Raji (cell line): ENCODE measurements around the gene CCDC154.

ENCODE experiments used
- POLR2A ChIP-seq: IDR thresholded peaks from 2 replicates; pipeline ENCODE4 v1.6.1; 2011; ENCODE audit warnings: low read depth, low read length, control low read depth; ENCODE audit not compliant: insufficient read depth

Gene CCDC154, protein sequence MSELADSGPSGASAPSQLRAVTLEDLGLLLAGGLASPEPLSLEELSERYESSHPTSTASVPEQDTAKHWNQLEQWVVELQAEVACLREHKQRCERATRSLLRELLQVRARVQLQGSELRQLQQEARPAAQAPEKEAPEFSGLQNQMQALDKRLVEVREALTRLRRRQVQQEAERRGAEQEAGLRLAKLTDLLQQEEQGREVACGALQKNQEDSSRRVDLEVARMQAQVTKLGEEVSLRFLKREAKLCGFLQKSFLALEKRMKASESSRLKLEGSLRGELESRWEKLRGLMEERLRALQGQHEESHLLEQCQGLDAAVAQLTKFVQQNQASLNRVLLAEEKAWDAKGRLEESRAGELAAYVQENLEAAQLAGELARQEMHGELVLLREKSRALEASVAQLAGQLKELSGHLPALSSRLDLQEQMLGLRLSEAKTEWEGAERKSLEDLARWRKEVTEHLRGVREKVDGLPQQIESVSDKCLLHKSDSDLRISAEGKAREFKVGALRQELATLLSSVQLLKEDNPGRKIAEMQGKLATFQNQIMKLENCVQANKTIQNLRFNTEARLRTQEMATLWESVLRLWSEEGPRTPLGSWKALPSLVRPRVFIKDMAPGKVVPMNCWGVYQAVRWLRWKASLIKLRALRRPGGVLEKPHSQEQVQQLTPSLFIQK

DNA sequence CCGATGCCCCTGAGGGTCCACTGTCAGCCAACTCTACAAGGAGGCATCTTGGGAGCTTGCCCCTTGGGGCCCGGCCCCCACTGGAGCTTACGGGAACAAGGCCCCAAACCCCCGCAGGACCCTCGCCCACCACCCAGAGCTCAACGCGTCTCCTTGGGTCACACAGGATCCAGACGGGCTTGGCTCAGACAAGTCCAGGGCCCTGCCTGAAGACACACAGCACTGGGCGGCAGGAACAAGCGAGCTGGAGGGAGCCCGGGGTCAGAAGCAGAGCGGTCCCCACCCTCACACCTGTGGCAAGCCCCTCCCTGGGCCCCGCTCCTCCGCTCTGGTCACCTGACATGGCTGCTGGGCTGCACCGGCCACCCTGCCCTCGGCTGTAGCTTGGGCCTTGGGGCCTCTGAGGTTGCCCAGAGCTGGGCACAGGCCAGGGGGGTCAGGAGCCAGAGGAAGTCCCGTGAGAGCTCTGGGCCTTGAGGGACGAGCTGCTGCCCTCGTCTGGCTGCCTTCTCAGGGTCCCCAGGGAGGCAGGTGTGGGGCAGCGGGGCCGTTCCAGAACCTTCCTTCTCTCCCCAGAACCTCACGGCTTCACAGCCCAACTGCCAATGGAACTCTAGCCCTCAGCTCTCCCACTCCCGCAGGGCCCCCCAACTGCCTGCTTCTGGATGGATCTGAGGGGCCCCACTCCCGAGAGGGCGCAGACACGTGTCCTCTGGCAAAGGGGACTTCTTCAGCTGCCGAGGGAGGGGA is at the start of gene CCDC154:
Gene CCDC154 (minus strand): TSS at position 577 of the 750 bp plus-strand sequence. CDS start 234 bp downstream, at position 343.
- TF ChIP-seq POLR2A, result no peak

DNA sequence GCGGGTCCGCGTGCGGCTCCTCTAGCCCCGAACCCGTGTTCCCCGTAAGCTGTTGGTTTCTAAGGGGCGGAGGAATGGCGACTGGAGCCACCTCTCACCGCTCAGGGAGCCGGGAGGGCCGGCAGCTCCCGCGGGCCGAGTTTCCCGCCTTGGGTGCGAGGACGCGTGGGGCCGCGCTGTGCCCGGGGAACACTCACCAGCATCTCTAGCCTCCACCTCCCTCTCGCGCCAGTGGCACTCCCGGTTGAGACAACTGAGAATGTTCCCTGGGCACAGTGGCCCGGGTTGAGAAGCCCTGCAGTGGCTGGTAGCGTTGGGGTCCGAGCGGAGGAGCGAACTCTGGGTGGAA is 49.4 kb upstream of the CCDC154 start:
- TF ChIP-seq POLR2A, result no peak

DNA sequence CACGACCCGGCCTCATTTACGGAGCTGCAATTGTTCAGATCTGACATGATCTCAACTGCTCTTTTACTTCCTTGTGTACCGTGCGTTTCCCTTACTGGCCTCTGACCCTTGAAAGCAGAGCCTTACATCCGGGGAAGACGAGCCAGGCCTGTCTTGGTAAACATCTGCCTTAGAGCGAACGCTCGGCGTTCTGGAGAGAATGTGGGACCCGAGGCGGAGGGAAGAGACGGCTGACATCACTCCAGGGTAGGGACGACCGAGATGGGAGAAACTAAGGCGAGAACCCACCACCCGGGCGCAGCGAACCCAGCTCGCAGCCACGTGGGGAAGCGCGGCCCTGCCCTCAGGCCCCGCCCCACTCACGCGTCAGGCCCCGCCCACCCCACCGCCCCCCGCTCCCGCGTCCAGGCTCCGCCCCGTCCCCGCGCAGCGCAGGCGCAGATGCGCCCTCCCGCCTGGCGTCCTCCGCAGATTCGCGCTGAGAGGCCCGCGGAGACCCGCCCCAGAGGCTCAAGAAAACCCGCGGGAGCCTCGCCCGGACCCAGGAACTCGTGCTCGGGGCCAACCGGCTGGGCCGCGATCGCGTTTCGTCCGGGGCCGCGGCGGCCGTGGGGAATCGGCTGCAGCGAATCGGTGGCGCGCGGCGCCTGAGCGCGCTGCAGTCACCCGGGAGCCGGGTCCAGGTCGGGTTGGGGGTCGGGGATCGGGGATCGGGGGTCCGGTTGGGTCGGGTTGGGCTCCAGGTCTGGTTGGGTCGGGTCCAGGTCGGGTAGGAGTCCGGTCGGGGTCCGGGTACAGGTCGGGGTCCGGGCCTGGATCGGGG is 48.8 kb upstream of the CCDC154 start, which contains the start of gene TELO2:
Gene TELO2 (plus strand): TSS at position 438 of the 823 bp plus-strand sequence. CDS start 922 bp downstream, outside the sequence.
- TF ChIP-seq POLR2A, result peak; percentile 82

DNA sequence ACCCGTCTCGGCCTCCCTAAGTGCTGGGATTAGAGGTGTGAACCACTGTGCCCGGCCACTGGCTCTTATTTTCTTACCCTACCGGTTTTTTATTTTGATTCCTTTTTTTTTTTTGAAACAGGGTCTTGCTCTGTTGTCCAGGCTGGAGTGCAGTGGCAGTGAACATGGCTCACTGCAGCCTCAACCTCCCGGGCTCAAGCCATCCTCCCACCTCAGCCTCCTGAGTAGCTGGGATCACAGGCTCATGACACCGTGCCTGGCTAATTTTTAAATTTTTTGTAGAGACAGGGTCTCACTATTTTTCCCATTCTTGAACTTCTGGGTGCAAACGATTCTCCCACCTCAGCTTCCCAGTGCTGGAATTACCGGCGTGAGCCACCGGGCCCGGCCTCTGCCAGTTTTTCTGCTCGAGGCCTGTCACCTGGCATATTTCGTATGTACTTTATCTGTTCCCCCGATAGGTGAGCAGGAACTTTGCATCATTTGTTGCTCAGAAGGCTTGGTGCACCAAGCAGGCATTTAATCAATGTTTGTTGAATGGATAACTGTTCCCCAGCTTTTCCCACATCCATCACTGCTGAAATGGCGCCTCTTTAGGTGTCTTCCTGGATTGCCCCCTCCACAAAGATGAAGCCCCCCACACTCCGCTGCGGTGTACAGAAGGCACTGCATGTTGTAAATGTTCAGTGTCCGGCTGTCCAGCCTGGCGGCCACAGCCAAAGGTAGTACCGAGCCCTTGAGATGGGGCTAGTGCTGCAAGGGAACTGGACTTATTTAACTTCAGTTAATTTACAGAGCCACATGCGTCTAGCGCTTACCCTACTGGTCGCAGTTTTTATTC is 47.9 kb upstream of the CCDC154 start:
- no peak for TF ChIP-seq POLR2A

DNA sequence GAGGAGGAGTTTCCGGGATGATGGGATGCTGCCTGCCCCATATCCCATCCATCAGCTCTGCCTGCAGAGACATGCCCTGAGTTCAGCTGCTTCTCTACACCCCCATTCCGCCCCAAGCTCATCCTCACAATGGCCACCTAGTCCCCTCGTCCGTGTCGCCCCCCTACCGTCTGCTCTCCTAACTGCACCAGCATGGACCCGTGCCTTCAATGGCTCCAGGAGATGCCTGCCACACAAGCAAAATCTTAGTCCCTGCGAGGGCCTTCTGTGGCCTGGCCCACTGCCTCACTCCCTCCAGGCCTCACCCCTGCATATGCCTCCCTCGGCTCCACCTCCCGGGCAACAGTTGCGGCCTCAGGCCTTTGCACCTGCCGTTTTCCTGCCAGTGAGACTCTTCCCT is 47.0 kb upstream of the CCDC154 start:
- no peak for TF ChIP-seq POLR2A

DNA sequence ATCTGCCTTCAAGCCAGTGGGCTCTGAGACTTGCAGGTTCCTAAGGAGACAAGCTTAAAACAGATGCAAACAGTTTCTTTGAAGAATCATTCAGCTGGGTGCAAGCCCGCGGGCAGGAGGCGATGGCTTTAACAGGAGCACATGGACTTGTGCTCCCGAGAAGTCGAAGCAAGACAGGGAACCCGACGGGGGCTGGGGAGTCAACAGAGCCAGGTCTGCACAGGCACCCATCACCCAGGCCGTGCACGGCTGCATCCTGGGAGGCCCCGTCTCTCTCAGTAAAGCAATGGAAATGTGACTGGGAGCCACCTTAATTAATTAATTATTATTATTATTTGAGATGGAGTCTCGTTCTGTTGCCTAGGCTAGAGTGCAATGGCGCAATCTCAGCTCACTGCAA is 44.7 kb upstream of the CCDC154 start:
- no peak for TF ChIP-seq POLR2A

DNA sequence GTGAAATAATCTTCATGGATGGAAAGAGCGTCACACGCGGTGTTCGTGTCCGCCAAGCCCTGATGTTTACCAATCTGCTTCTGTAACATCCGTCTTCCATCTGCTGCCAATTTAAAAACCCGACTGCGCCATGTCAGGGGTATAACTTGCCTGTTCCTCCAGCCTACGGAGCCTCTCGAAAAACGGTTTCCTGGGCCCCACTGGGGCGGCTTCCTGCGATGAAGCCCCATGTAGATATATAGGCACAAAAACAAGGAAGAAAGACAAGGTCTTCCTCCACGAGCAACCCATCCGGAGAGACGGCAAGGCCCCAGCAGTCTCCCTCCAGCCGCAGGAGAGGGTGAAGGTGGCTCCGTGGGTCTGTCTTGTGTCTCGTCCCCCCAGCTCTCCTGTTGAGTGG is 44.3 kb upstream of the CCDC154 start, which contains the start of gene PTX4:
Gene PTX4 (minus strand): TSS at position 326 of the 400 bp plus-strand sequence. CDS start 35 bp downstream, at position 291.
- no peak for TF ChIP-seq POLR2A

DNA sequence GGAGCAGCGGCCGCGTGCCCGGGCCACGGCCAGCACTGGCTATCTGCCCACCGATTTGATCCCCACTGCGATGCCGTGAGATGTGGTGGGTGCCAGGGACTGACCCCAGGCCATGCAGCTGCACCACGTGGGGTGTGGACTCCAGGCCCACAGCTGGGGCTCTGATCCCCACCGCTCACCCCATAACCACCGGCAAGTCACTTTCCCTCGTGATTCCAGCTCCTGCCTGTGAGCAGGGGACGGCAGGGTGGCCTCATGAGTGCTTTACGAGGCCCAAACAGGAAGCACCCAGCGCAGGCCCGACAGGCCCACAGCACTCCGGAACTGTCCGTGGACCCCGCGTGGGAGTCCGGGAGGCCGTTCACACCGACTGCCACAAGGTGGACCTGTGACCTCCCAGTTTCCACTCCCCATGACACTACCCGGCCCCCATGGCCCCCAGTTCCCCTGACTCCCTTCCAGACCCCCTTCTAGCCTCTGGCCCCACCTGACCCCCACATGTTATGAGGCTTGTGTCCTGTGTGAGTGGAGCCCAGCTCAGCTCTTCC is 43.8 kb upstream of the CCDC154 start:
- TF ChIP-seq POLR2A, result no peak

DNA sequence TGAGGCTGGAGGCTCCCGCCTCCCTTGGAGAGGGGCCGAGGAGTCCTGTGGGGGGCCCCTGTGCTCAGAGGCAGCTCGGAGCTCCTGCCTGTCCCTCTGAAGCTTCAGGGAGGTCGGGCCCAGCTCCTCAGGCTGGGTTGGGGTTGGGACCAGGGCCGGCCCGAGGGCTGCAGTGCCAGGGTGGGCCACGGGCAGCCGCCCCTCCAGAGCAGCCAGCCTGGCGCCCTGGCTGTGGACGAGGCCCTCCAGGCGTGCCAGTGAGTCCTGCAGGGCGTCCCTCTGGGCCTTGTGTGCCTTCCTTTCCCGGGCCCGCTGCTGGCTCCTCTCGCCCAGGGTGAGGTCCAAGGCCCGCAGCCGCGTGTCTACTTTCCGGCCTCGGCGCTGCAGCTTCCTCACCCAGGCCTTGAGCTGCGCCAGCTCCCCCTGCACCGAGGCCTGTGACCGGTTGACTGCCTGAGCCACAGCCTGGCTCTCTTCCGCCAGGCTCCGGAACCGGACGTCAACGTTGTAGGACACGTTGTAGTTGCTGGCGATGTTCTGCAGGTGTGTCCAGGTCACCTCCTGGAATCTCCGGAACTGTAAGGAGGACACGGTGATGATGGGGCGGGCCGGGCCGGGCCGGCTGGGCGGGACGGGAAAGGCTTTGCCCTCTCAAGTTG is 43.2 kb upstream of the CCDC154 start:
- TF ChIP-seq POLR2A, result no peak

DNA sequence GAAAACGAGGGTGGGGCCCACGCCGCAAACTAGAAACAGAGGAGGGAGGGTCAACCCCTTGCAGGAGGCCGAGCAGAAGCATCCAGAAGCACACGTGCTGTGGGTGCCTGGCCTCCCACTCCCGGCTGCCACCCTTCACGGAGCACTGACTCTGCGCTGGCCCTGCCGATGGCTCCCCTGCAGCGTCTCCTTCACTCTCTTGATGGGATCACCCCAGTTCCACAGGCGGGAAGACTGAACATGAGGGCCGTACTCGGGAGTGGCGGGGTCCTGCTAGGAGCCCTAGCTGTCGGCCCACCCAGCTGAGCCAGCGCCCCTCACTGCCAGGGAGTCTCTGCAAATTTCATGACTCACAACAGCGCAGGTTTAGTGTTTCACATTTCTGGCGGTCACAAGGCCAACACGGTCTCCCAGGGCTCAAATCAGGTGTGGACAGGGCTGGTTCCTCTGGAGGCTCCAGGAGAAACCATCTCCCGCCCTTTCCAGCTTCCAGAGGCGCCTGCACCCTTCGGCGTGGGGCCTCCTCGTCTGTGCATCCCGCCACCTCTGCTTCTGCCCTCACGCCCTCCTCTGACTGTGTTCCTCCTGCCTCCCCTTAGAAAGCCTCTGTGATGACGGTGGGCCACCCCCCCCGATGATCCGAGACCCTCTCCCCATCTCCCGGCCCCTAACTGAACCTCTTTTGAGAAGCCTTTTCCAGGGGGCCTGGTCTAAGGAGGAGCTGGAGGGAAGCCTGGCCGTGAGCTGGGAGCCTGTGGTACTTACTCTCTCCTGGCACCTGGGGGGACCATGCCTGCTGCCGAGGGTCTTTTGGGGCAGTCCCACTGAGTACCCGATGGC is 42.4 kb upstream of the CCDC154 start:
- no peak for TF ChIP-seq POLR2A

DNA sequence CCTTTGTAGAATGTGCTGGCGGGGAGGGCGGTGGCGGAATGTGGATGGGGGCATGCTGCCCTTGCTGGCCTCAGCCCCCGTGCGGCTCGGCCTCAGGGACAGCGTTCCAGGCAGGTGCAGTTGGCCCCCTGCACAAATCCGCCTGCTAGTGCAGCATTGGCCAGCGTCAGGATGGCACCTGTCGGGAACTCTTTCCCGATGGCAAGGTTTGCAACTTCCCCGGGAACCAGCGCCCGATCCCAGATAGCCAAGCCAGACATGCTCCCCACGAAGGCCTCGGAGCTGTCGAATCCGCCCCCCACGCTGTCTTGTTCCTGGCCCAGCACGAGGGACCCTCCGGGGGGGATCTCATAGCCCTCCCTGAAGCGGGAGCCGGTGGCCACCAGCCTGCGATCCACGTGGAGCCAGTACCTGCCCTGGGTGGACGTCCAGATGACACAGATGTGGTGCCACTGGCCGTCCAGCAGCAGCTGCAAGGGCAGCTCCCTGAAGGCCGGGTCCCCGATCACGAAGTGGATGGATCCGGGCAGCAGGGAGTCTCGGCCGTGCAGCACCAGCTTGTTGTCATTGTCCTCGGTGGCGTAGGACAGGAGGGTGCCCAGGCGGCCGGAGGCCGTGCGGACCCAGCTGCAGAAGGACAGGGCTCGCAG is 41.6 kb upstream of the CCDC154 start:
- TF ChIP-seq POLR2A, result no peak

DNA sequence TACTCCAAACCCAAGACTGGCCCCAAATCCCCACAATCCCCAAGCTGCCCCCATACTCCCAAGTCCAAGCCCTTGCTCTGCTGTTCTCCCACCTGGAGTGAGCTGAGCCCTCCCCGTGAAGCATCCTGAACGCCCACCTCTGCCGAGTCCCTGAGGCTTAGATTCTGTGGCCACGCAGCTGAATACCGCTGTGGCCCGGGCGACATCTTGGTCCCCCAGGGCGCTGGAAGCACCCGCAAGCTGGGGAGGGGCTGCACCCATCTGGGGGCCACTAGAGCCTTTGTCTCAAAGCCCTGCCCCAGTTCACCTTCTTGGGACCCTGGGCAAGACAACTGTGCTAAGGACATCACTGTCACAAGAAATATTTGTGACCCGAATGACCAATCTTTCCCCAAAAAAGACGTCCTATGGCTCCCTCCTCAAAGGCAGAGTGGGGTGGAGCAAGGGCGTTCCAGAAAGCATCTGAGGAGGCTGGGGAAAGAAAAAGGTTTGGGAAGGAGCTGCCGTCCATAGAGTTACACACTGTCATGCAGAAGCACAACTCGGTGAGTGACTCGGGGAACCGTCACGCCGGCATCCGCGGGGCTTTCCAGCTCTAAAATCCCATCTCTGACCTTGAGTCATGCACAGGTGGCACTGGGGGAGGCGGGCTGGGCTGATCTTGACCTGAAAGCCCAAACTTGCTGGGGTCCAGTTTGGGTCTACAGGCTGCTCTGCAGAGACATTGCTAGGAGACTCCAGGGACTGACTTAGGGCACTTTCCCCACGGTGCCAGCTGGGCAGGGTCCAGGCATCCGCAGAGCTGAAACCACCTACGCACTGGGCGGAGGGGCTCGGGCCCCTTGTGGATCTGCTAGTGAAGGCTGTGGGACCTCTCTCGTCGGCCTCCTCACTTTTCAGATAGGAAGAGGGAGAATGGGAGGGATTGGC is 37.8 kb upstream of the CCDC154 start:
- TF ChIP-seq POLR2A, result no peak
